Natural killer cell (primary cell): ENCODE measurements around the gene MYO1F. TPM values are rescaled to one million over a fixed set of nuclear protein-coding genes. Genes with fewer than 3 reads are reported as not detected.

Experiments used
- ATAC-seq, 3 donors: fragments of 150-1000 bp in 2 of 3; fragments of 200-7000 bp in 1 of 3; cut with Tn5 transposase; 1 replicate in 1 of 3; 2 replicates in 2 of 3; pipeline ENCODE4 v1.10.0; 2021; ENCODE audit warnings: mild to moderate bottlenecking in 2 of 3, moderate library complexity in 2 of 3
- DNase-seq, 2 donors: peaks; one replicate each; pipeline versions ENCODE4 v3.0.0 to v3.0.0-alpha.2; 2013 to 2021; ENCODE audit warnings: mixed read lengths in 1 of 2
- H3K27ac ChIP-seq: one replicate; pipeline ENCODE4 v1.5.1; 2013; ENCODE audit warnings: mild to moderate bottlenecking, low read length
- H3K27me3 ChIP-seq: one replicate; pipeline ENCODE4 v1.6.1; 2013; ENCODE audit warnings: low read length; ENCODE audit not compliant: control insufficient read depth, insufficient read depth
- H3K36me3 ChIP-seq: one replicate; pipeline ENCODE4 v1.6.1; 2013; ENCODE audit warnings: low read length; ENCODE audit not compliant: control insufficient read depth, insufficient read depth
- H3K4me1 ChIP-seq: one replicate; pipeline ENCODE4 v1.6.1; 2013; ENCODE audit warnings: low read length; ENCODE audit not compliant: control insufficient read depth, insufficient read depth
- H3K4me3 ChIP-seq: one replicate; pipeline ENCODE4 v1.5.1; 2013; ENCODE audit warnings: low read length
- H3K9me3 ChIP-seq: one replicate; pipeline ENCODE4 v1.6.1; 2013; ENCODE audit warnings: low read length; ENCODE audit not compliant: control insufficient read depth, insufficient read depth
- H3K27ac Mint-ChIP-seq, 2 donors: one replicate each; pipeline ENCODE4 v1.8.0; 2022; ENCODE audit warnings: mild to moderate bottlenecking in 2 of 2, mixed read lengths in 2 of 2, moderate library complexity in 1 of 2
- H3K27me3 Mint-ChIP-seq, 2 donors: one replicate each; pipeline ENCODE4 v1.8.0; 2022; ENCODE audit warnings: low read depth in 2 of 2, mixed read lengths in 2 of 2
- H3K36me3 Mint-ChIP-seq: one replicate; pipeline ENCODE4 v1.8.0; 2022; ENCODE audit warnings: mixed read lengths
- H3K4me1 Mint-ChIP-seq, 2 donors: one replicate each; pipeline ENCODE4 v1.8.0; 2022; ENCODE audit warnings: mixed read lengths in 2 of 2
- H3K4me3 Mint-ChIP-seq: one replicate; pipeline ENCODE4 v1.8.0; 2022; ENCODE audit warnings: mild to moderate bottlenecking, moderate library complexity, mixed read lengths
- H3K9me3 Mint-ChIP-seq, 2 donors: one replicate each; pipeline ENCODE4 v1.8.0; 2022; ENCODE audit warnings: mixed read lengths in 2 of 2
- CTCF ChIP-seq: fragments of 200-600 bp; IDR thresholded peaks from one replicate; pipeline ENCODE4 v1.8.0; 2022; ENCODE audit warnings: antibody characterized with exemption
- WGBS: methylation state at CpG from one replicate; pipeline ENCODE4 v1.1.7; 2013; ENCODE audit warnings: missing lambda C conversion rate; ENCODE audit not compliant: insufficient coverage; 5-methylcytosine and 5-hydroxymethylcytosine counted together
- intact Hi-C: fragments of 100-400 bp; cut with micrococcal nuclease; formaldehyde crosslinking; loops from one replicate; pipeline ENCODE4 v1.14.2; 2022
- total RNA-seq, 4 donors: library from RNA; stranded (reverse); fragments of 120-200 nt in 1 of 4; gene quantifications; one replicate each; pipeline versions ENCODE4 v1.2.3 to v1.2.4, GENCODE V29; 2013 to 2022

The MYO1F gene
- total RNA-seq, 3 donors from 2014 or later (not counting 1 experiment from before 2014, with no cell fraction given) = 971 to 1,223 (median 1,014) TPM

DNA sequence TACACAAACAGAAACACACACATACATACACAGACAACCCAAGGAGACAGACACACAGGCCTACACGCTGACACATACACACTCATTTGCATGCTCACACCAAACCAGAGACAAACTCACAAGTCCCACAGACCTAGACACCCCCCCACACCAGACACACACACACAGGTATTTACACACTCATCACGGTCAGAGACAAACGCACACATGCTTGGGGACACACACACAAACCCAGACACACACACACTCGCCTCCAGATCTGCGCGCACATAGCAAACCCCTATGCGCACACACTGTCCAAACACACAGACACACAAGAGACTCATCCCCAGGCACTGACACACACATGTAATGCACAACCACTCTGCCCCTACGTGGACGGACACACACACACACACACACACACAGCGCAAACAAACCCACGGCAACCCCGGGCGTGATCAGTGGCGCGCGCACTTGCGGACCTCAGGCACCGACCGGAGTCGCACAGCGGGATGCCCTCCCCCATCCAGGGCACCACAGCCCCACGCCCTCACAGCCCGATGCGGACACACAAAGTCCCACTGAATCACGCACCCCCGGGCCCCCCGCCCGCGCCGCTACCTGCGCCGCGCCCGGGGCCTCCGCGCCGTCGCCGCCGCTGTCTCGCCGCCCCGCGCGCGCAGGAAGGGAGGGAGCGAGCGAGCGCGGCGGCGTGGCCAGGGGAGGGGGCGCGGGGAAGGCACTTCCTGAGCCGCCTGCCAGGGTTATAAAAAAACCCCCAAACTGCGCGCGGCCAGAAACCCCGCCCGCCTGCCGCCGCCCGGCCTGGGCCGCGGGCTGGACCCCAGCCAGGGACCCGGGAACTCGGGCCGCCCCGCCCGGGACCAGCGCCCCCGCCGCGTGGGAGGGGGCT, 33.0 kb upstream of the MYO1F start, which contains the start of gene ADAMTS10:
ADAMTS10 (minus strand) TSS at position 675 of the 895 bp plus-strand sequence. CDS start 5,005 bp downstream, outside the sequence.
- peak; percentile 64 to 77 for DNase-seq
- intact Hi-C loops = no loop called here
- Histone ChIP-seq H3K9me3 (no peaks in the 10 kb centered on the region), H3K27ac (peak within 1 kb of the TSS; percentile 57), H3K36me3 (no peaks in the 10 kb centered on the region), H3K4me3 (peak within 1 kb of the TSS; percentile 92), H3K27me3 (no peaks in the 10 kb centered on the region), H3K4me1 (peaks cover 49% of the 10 kb centered on the region)
- under 1% methylated on average over 66 of the region's 74 CpGs for WGBS
- peak within 1 kb of the TSS; percentile 85 to 93 for H3K27ac Mint-ChIP-seq
- no peaks in the 10 kb centered on the region for H3K27me3 Mint-ChIP-seq
- no peaks in the 10 kb centered on the region for H3K9me3 Mint-ChIP-seq
- no peaks in the 10 kb centered on the region for H3K36me3 Mint-ChIP-seq
- ATAC-seq = peak; percentile 60 to 66 (median 64)
- H3K4me3 Mint-ChIP-seq = peak within 1 kb of the TSS; percentile 94
- H3K4me1 Mint-ChIP-seq = peaks cover 40 to 74% of the 10 kb centered on the region in 2 donors
- TF ChIP-seq CTCF = no peak

DNA sequence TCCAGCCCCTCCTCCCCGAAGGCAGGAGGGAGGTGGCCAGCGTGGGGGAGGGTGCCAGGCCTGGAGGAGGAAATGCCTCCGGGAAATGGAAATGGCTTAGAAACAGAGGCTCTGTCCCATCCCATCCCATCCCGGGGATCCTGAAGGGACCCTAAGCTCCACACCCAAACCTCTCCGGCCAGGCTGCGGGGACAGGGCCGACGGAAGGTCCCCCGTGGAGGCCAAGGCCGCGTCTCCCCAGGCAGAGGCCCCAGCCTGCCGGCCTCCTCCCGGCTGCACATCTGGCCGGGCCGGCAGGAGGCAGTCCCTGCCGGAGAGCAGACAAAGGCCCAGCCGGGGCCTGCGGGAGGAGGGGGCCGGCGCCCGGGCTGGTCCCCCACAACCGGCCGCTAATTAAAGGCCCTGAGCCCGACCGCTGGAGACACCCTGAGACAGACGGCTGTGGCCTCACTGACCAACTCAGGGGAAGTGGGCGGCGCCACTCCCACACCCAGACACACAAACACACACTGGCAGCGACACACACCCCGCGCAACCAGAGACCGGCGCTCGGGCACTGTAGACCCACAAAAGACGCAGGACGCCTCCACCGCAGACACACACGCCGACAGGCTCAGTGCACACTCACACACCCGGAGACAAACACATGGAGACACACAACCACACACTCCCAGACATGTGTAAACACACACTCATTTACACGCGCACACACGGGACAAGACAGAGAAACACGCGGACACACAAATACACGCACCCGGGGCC, 32.2 kb upstream of the MYO1F start:
- 7% methylated on average over 45 of the region's 47 CpGs for WGBS
- TF ChIP-seq CTCF = peak; percentile 19
- peak overlapping the region; percentile 57 for H3K27ac ChIP-seq
- ATAC-seq (peak in 2 of 3 donors; percentile 25 to 46), DNase-seq (peak; percentile 37 to 38)
- peaks cover 4% of the 10 kb centered on the region for H3K36me3 ChIP-seq
- Mint-ChIP-seq H3K36me3 (no peaks in the 10 kb centered on the region), H3K4me3 (peak overlapping the region; percentile 94), H3K27ac (peak overlapping the region; percentile 82 to 93), H3K4me1 (peaks cover 35 to 68% of the 10 kb centered on the region in 2 donors), H3K27me3 (no peaks in the 10 kb centered on the region), H3K9me3 (no peaks in the 10 kb centered on the region)
- peaks cover 44% of the 10 kb centered on the region for H3K4me1 ChIP-seq
- intact Hi-C loops = no loop called here
- H3K9me3 ChIP-seq = peaks cover 6% of the 10 kb centered on the region
- H3K27me3 ChIP-seq = no peaks in the 10 kb centered on the region
- peak overlapping the region; percentile 92 for H3K4me3 ChIP-seq

DNA sequence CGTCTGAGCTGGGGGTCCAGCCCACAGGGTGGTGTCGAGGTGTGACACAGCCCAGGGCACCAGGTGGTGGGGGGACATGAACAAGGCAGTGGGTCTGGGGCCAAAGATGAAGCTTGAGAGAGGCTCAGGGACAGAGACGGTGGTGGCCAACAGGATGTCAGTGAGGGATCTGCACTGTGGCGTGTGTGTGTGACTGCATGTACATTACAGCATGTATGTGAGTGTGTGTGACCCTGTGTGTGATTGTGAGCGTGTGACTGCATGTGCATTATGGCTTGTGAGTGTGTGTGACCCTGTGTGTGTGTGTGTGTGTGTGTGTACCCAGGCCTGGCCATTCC, 31.7 kb upstream of the MYO1F start:
- H3K27ac Mint-ChIP-seq = peak overlapping the region; percentile 82 to 93
- 54% methylated on average over 5 of the region's 5 CpGs for WGBS
- H3K27me3 ChIP-seq = no peaks in the 10 kb centered on the region
- H3K4me1 ChIP-seq = peaks cover 44% of the 10 kb centered on the region
- DNase-seq (no peak), ATAC-seq (no peak)
- no peaks in the 10 kb centered on the region for H3K27me3 Mint-ChIP-seq
- peaks cover 35 to 68% of the 10 kb centered on the region in 2 donors for H3K4me1 Mint-ChIP-seq
- peak overlapping the region; percentile 88 for H3K4me3 Mint-ChIP-seq
- H3K9me3 Mint-ChIP-seq = no peaks in the 10 kb centered on the region
- intact Hi-C loops = no loop called here
- H3K27ac ChIP-seq = no peak overlapping the region
- peaks cover 6% of the 10 kb centered on the region for H3K9me3 ChIP-seq
- TF ChIP-seq CTCF = no peak
- no peaks in the 10 kb centered on the region for H3K36me3 Mint-ChIP-seq
- H3K36me3 ChIP-seq = peaks cover 4% of the 10 kb centered on the region
- H3K4me3 ChIP-seq = peak overlapping the region; percentile 92
